ENCODE measurements around the gene BMP10. TPM values are rescaled to one million over a fixed set of nuclear protein-coding genes. Genes with fewer than 3 reads are reported as not detected.

BMP10 gene
- total RNA-seq, 2 experiments from 2014 or later = not detected

GRCh38 chr2:68837861-68838341 is 33.3 kb downstream of the BMP10 start:
- intact Hi-C loops (cut with micrococcal nuclease; ENCODE audit: unreplicated experiment) = loop anchor here (1.0 to 5.0 kb wide), 4 partner anchors 61 to 376 kb away; no protein-coding TSS in a partner anchor
- H3K27ac ChIP-seq (ENCODE audit: low read depth, low read length, poor library complexity, severe bottlenecking) = no peak overlapping the region
- H3K36me3 ChIP-seq (ENCODE audit: insufficient read depth, low read length) = no peaks in the 10 kb centered on the region
- no peak for DNase-seq (ENCODE audit: low spot score)
- H3K4me2 ChIP-seq (ENCODE audit: low read length) = no peak overlapping the region
- no peaks in the 10 kb centered on the region for H4K20me1 ChIP-seq (ENCODE audit: insufficient read depth, low read length)
- H3K4me1 ChIP-seq (ENCODE audit: insufficient read depth, low read length, poor library complexity, severe bottlenecking) = peaks cover 44% of the 10 kb centered on the region
- TF ChIP-seq EZH2phosphoT487 (IDR thresholded peaks at IDR 0.05; ENCODE audit: borderline replicate concordance, low read depth, low read length) (no peak), CTCF (conservative IDR thresholded peaks at IDR 0.05; ENCODE audit: low read length) (no peak)
- peak overlapping the region; percentile 69; the same call in 1 of the 2 replicates for H2AFZ ChIP-seq (ENCODE audit: low read length)
- no peak overlapping the region for H3K4me3 ChIP-seq (ENCODE audit: low read depth, low read length, poor library complexity, severe bottlenecking)
- BruUV-seq (replicated peaks) = no TSS peak
- no peaks in the 10 kb centered on the region for H3K9me2 ChIP-seq (ENCODE audit: insufficient read depth, low read length)
- peaks cover 19% of the 10 kb centered on the region for H3K9me3 ChIP-seq (ENCODE audit: low read length)
- CTCF ChIA-PET (ENCODE audit: unreplicated experiment) = no interaction called here
- no peaks in the 10 kb centered on the region for H3K79me2 ChIP-seq (ENCODE audit: insufficient read depth, low read depth, low read length)
- POLR2A ChIA-PET = no interaction called here

GRCh38 chr2:68837164-68837860 is 33.9 kb downstream of the BMP10 start:
- Histone ChIP-seq H3K79me2 (ENCODE audit: insufficient read depth, low read depth, low read length) (no peaks in the 10 kb centered on the region), H3K36me3 (ENCODE audit: insufficient read depth, low read length) (no peaks in the 10 kb centered on the region), H3K4me1 (ENCODE audit: insufficient read depth, low read length, poor library complexity, severe bottlenecking) (peaks cover 50% of the 10 kb centered on the region), H3K9me2 (ENCODE audit: insufficient read depth, low read length) (no peaks in the 10 kb centered on the region), H4K20me1 (ENCODE audit: insufficient read depth, low read length) (no peaks in the 10 kb centered on the region), H3K9me3 (ENCODE audit: low read length) (peaks cover 19% of the 10 kb centered on the region), H3K27ac (ENCODE audit: low read depth, low read length, poor library complexity, severe bottlenecking) (no peak overlapping the region), H3K4me2 (ENCODE audit: low read length) (no peak overlapping the region), H2AFZ (ENCODE audit: low read length) (peak overlapping the region; percentile 69; the same call in 1 of the 2 replicates), H3K4me3 (ENCODE audit: low read depth, low read length, poor library complexity, severe bottlenecking) (no peak overlapping the region)
- BruUV-seq (replicated peaks) = no TSS peak
- TF ChIP-seq EZH2phosphoT487 (IDR thresholded peaks at IDR 0.05; ENCODE audit: borderline replicate concordance, low read depth, low read length) (no peak), CTCF (conservative IDR thresholded peaks at IDR 0.05; ENCODE audit: low read length) (peak; percentile 97)
- intact Hi-C loops (cut with micrococcal nuclease; ENCODE audit: unreplicated experiment) = loop anchor here (1.0 to 5.0 kb wide), 4 partner anchors 61 to 375 kb away; no protein-coding TSS in a partner anchor
- POLR2A ChIA-PET = interaction anchor here (0.6 kb wide), 1 partner anchor 73 kb away, joined by 4 read pairs; no protein-coding TSS in a partner anchor
- CTCF ChIA-PET (ENCODE audit: unreplicated experiment) = interaction anchor here (0.7 to 1.6 kb wide), 2 partner anchors 84 to 86 kb away, joined by 3 to 5 read pairs; no protein-coding TSS in a partner anchor
- DNase-seq (ENCODE audit: low spot score) = peak; percentile 85

Data from OCI-LY7 (cell line).